ENCODE results near the gene SRBD1. TPM values are rescaled to one million over a fixed set of nuclear protein-coding genes. Genes with fewer than 3 reads are reported as not detected.
A peak's percentile ranks its signal among the peaks of the same experiment; 100 is the strongest.

The SRBD1 gene
- polyA plus RNA-seq, 1 experiment: 8.7 TPM

DNA sequence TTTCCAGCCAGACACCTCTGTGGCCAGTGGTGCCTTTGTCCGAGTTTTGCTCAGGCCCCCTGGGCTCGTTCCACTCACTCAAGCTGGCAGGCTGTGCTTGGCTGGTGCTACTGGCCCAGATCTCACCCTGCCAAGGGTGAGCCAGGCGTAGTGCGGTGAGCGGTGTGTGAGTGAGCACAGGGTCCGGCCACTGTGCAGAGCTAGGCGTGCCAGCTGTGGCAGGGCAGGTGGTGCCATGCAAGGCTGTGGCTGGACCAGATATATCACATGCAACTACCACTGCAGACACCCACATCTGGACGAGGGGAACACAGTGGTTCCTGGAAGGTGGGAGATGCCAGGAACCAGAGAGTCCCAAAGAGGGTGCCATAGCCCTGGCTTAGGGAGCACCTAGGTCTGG is 70.1 kb downstream of the SRBD1 start:
- Histone ChIP-seq H3K4me3 (ENCODE audit: low read depth, low read length) (no peak overlapping the region), H3K9me3 (ENCODE audit: control insufficient read depth, insufficient read depth, low read length) (peaks cover 16% of the 10 kb centered on the region), H3K27me3 (ENCODE audit: control insufficient read depth, insufficient read depth, low read length) (no peaks in the 10 kb centered on the region), H3K27ac (ENCODE audit: low read depth, low read length) (no peak overlapping the region)
- no peak for DNase-seq (ENCODE audit: low read depth, low spot score)
- CTCF ChIA-PET: no interaction called here
- TF ChIP-seq, protein P1, sequence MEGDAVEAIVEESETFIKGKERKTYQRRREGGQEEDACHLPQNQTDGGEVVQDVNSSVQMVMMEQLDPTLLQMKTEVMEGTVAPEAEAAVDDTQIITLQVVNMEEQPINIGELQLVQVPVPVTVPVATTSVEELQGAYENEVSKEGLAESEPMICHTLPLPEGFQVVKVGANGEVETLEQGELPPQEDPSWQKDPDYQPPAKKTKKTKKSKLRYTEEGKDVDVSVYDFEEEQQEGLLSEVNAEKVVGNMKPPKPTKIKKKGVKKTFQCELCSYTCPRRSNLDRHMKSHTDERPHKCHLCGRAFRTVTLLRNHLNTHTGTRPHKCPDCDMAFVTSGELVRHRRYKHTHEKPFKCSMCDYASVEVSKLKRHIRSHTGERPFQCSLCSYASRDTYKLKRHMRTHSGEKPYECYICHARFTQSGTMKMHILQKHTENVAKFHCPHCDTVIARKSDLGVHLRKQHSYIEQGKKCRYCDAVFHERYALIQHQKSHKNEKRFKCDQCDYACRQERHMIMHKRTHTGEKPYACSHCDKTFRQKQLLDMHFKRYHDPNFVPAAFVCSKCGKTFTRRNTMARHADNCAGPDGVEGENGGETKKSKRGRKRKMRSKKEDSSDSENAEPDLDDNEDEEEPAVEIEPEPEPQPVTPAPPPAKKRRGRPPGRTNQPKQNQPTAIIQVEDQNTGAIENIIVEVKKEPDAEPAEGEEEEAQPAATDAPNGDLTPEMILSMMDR (IDR thresholded peaks at IDR 0.05; ENCODE audit: low read depth, low read length): no peak
- POLR2A ChIA-PET: no interaction called here

DNA sequence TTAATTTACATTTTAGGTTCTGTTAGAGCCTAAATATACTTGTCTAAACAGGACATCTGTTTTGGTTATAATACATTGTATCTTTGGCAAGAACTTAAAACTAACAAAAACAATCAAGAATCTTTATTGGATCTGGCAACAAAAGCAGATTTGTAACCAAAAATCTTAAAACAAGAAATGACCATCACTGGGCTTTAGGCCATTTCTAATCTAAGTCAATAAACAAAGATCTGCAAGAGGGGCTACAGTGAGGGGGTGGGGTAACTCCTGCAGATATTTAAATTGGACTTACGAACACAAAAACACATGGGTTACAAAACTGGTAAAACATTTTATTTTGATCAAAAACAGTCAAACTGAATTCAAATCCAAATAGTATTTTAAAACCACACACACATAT is 77.3 kb downstream of the SRBD1 start:
- H3K27ac ChIP-seq (ENCODE audit: low read depth, low read length): no peak overlapping the region
- H3K9me3 ChIP-seq (ENCODE audit: control insufficient read depth, insufficient read depth, low read length): no peaks in the 10 kb centered on the region
- POLR2A ChIA-PET: no interaction called here
- no peak overlapping the region for H3K4me3 ChIP-seq (ENCODE audit: low read depth, low read length)
- CTCF ChIA-PET: no interaction called here
- TF ChIP-seq, protein P1 (IDR thresholded peaks at IDR 0.05; ENCODE audit: low read depth, low read length): no peak
- H3K27me3 ChIP-seq (ENCODE audit: control insufficient read depth, insufficient read depth, low read length): no peaks in the 10 kb centered on the region
- DNase-seq (ENCODE audit: low read depth, low spot score): peak; percentile 53

DNA sequence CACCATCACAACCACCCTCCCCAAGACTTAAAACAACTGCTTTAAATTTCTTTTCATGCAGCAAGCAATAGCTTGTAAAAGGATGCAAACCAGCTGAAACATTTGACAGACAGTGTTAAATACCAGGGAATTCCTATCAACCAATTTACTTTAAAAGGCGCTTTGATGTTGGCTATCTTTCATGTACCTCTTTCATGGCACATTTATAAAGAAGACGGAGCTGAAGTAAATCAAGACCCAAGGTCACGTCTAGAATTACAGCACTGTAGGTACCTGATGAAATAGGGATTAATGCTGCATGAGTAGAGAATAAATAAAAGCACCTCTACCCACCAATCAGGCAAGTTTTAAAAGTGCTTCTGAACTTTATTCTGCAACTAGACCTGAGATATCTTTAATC is 78.9 kb downstream of the SRBD1 start:
- ChIA-PET POLR2A (no interaction called here), CTCF (interaction anchor here (0.8 kb wide), 1 partner anchor 551 kb away, joined by 3 read pairs; no protein-coding TSS in a partner anchor)
- H3K4me3 ChIP-seq (ENCODE audit: low read depth, low read length): no peak overlapping the region
- DNase-seq (ENCODE audit: low read depth, low spot score): no peak
- no peaks in the 10 kb centered on the region for H3K27me3 ChIP-seq (ENCODE audit: control insufficient read depth, insufficient read depth, low read length)
- H3K9me3 ChIP-seq (ENCODE audit: control insufficient read depth, insufficient read depth, low read length): no peaks in the 10 kb centered on the region
- H3K27ac ChIP-seq (ENCODE audit: low read depth, low read length): no peak overlapping the region
- TF ChIP-seq, protein P1 (IDR thresholded peaks at IDR 0.05; ENCODE audit: low read depth, low read length): no peak

DNA sequence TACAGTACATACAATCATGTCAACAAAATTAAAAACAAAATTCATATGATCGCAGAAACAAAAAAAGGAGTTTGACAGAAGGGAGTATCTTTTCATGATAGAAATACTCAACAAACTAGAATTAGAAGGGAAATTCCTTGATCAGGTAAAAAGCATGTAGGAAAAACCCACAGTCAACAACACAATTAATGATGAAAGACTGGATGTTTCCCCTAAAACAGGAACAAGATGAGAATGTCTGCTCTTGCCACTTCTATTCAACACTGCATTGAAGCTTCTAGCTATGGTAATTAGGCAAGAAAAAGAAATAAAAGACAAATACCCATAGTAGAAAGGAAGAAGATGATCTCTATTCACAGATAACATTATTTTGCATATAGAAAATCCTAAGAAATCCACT is 87.1 kb downstream of the SRBD1 start:
- ChIA-PET POLR2A (no interaction called here), CTCF (no interaction called here)
- no peak overlapping the region for H3K27ac ChIP-seq (ENCODE audit: low read depth, low read length)
- no peak for DNase-seq (ENCODE audit: low read depth, low spot score)
- no peaks in the 10 kb centered on the region for H3K9me3 ChIP-seq (ENCODE audit: control insufficient read depth, insufficient read depth, low read length)
- TF ChIP-seq, protein P1 (IDR thresholded peaks at IDR 0.05; ENCODE audit: low read depth, low read length): no peak
- H3K27me3 ChIP-seq (ENCODE audit: control insufficient read depth, insufficient read depth, low read length): no peaks in the 10 kb centered on the region
- no peak overlapping the region for H3K4me3 ChIP-seq (ENCODE audit: low read depth, low read length)

DNA sequence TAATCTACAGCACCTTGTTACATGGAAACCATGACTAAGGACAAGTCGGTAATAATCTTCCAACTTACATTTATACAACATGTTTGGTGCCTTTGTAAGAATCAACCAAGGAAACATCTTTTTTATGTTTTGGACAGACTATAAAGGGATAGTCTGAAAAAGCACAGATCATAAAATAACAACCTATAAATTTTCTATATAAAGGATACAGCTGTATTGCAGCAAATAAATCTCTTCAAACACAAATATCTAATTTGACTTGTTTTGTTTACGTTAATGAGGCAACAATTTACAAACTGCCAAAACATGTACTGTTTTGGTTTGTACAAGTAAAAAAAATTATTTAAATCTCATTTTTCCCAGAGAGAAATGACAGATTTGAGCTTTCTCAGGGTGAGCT is 92.5 kb downstream of the SRBD1 start:
- DNase-seq (ENCODE audit: low read depth, low spot score): no peak
- ChIA-PET CTCF (interaction anchor here (0.6 kb wide), 2 partner anchors 25 to 1176 kb away, joined by 3 to 5 read pairs; no protein-coding TSS in a partner anchor), POLR2A (no interaction called here)
- Histone ChIP-seq H3K9me3 (ENCODE audit: control insufficient read depth, insufficient read depth, low read length) (no peaks in the 10 kb centered on the region), H3K27me3 (ENCODE audit: control insufficient read depth, insufficient read depth, low read length) (no peaks in the 10 kb centered on the region), H3K4me3 (ENCODE audit: low read depth, low read length) (no peak overlapping the region), H3K27ac (ENCODE audit: low read depth, low read length) (no peak overlapping the region)
- TF ChIP-seq, protein P1 (IDR thresholded peaks at IDR 0.05; ENCODE audit: low read depth, low read length): no peak
